Myometrial cell (primary cell): ENCODE results near the gene SLC7A14. TPM values are rescaled to one million over a fixed set of nuclear protein-coding genes. Genes with fewer than 3 reads are reported as not detected.

ENCODE experiments used
- total RNA-seq: library from RNA; depleted of rRNA; stranded (reverse); fragments of >200 nt; gene quantifications from 2 replicates; pipeline ENCODE4 v1.2.3, GENCODE V29; 2015

The SLC7A14 gene
- total RNA-seq: under 0.01 and 0.29 TPM in 2 replicates

GRCh38 chr3:170585937-170586310 lies at the start of gene SLC7A14:
Gene SLC7A14 (minus strand): TSS chr3:170586075. CDS start chr3:170526936, 59,139 bp downstream.

GRCh38 chr3:170418422-170419398 lies 167.2 kb downstream of the SLC7A14 start, which contains the start of gene CLDN11:
Gene CLDN11 (plus strand): TSS chr3:170418868. CDS start chr3:170419067, 199 bp downstream.

Other genes starting within 250 kb of the SLC7A14 start
- gene SKIL, start 228.4 kb downstream of the SLC7A14 start, total RNA-seq: 8.6 and 13.5 TPM in 2 replicates
- gene CLDN11, start 167.2 kb downstream of the SLC7A14 start, total RNA-seq: 146 and 153 TPM in 2 replicates